ENCODE measurements around the gene ATP5F1E. TPM values are rescaled to one million over a fixed set of nuclear protein-coding genes. Genes with fewer than 3 reads are reported as not detected.

The ATP5F1E gene
- total RNA-seq, 1 donor from 2014 or later = 86.1 TPM

DNA sequence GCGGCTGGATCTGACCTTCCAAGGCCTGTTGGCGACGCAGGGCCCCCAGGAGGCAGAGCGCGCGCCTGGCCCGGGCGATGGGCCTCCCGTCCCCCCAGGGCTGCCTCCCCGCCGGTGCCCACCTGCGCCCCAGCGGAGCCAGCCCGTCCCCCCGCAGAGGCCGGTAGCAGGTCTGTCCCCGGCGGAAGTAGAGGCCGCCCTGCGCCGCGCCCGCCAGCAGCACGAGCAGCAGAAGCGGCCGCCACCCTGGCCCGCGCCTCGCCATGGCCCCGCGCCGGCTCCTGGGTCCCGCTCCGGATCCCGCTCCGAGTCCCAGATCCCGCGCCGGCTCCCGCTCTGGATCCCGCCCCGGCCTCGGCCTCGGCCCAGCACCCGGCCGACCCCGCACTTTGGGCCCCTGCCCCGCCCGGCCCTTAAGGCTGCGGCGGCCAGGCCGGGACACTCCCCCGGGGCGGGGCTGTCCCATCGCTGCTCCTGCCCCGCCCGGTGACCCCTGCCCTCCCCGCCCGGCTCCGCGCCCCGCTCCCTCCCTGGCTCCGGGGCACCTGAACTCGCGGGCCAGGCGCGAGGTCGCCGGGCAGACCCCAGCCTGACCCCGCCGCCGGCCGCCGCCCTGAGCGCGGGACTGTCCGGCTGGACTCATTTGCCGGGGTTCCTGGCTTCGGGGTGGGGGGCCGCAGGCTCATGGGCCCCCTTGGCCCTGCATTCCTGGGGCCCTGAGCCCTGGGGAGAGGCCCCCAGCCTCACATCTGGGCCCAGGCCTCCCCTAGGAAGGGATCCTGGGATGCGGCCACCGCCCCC lies 25.1 kb downstream of the ATP5F1E start, which contains the start of gene CTSZ:
Gene CTSZ (minus strand): TSS at position 391 of the 801 bp plus-strand sequence. CDS start 126 bp downstream, at position 265.
- CTCF ChIA-PET = no interaction called here
- H3K27me3 Mint-ChIP-seq = no peaks in the 10 kb centered on the region
- no peaks in the 10 kb centered on the region for H3K9me3 Mint-ChIP-seq
- DNase-seq (peak; percentile 65), ATAC-seq (ENCODE audit: low read depth) (peak; percentile 25)
- peaks cover 36% of the 10 kb centered on the region for H3K36me3 Mint-ChIP-seq (ENCODE audit: low read depth)
- peak within 1 kb of the TSS; percentile 95 for H3K4me3 Mint-ChIP-seq
- peak within 1 kb of the TSS; percentile 99 for H3K27ac Mint-ChIP-seq
- intact Hi-C loops (cut with micrococcal nuclease) = loop anchor here (1.0 to 10.0 kb wide), 9 partner anchors 25 to 1616 kb away; partner anchors contain the start of genes ATP5F1E, RAB22A, RBM38 and STX16
- POLR2A ChIA-PET = interaction anchor here (0.6 to 5.1 kb wide), 14 partner anchors 10 to 1617 kb away, joined by 3 to 89 read pairs (median 18); partner anchors contain the start of genes ATP5F1E, PRELID3B and TUBB1
- TF ChIP-seq, protein P1, sequence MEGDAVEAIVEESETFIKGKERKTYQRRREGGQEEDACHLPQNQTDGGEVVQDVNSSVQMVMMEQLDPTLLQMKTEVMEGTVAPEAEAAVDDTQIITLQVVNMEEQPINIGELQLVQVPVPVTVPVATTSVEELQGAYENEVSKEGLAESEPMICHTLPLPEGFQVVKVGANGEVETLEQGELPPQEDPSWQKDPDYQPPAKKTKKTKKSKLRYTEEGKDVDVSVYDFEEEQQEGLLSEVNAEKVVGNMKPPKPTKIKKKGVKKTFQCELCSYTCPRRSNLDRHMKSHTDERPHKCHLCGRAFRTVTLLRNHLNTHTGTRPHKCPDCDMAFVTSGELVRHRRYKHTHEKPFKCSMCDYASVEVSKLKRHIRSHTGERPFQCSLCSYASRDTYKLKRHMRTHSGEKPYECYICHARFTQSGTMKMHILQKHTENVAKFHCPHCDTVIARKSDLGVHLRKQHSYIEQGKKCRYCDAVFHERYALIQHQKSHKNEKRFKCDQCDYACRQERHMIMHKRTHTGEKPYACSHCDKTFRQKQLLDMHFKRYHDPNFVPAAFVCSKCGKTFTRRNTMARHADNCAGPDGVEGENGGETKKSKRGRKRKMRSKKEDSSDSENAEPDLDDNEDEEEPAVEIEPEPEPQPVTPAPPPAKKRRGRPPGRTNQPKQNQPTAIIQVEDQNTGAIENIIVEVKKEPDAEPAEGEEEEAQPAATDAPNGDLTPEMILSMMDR (IDR thresholded peaks at IDR 0.05) = no peak
- peaks cover 61% of the 10 kb centered on the region for H3K4me1 Mint-ChIP-seq

DNA sequence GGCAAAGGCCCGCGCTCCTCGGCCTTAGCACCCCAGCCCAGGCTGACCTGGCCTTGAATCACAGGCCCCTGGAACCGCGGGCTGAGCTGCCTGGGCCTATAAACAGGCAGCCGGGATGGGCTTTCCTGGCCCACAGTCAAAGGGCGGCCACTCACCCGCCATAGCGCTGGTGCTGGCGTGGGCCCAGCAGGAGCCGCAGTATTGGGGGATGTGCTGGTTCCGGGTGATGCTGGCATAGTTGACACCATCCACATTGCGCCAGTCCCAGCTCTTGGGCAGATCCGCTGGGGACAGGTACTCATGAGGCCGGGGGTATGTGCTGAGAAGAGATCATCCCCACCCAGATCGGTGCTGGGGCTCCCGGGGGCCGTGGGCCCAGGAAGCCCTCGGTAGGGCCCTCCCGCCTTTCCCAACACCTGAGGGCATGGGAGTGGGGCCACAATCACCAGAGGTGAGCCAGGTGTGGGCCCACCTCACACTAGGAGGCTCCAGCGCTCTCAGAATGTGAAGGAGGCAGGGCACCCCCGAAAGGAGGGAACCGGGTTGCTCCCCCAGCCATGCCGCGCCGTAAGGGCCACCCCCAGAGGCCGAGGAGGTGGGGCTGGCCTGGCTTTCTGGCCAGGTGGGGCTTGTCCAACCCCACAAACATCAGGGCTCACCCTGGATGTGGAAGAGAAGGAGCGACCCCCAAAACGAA lies 25.8 kb downstream of the ATP5F1E start:
- H3K4me3 Mint-ChIP-seq = peak overlapping the region; percentile 91
- H3K27me3 Mint-ChIP-seq = no peaks in the 10 kb centered on the region
- ChIA-PET POLR2A (interaction anchor here (0.6 to 5.1 kb wide), 11 partner anchors 11 to 1617 kb away, joined by 3 to 88 read pairs (median 20); partner anchors contain the start of genes ATP5F1E, PRELID3B and TUBB1), CTCF (interaction anchor here (1.2 to 1.8 kb wide), 2 partner anchors 26 to 27 kb away, joined by 3 to 4 read pairs; partner anchors contain the start of gene ATP5F1E)
- peak overlapping the region; percentile 99 for H3K27ac Mint-ChIP-seq
- TF ChIP-seq, protein P1 (IDR thresholded peaks at IDR 0.05) = no peak
- H3K36me3 Mint-ChIP-seq (ENCODE audit: low read depth) = peaks cover 42% of the 10 kb centered on the region
- intact Hi-C loops (cut with micrococcal nuclease) = loop anchor here (1.0 to 10.0 kb wide), 7 partner anchors 136 to 1616 kb away; partner anchors contain the start of genes RAB22A, RBM38, STX16 and ZNF831
- H3K4me1 Mint-ChIP-seq = peaks cover 63% of the 10 kb centered on the region
- no peak for ATAC-seq (ENCODE audit: low read depth)
- H3K9me3 Mint-ChIP-seq = no peaks in the 10 kb centered on the region
- DNase-seq = no peak

DNA sequence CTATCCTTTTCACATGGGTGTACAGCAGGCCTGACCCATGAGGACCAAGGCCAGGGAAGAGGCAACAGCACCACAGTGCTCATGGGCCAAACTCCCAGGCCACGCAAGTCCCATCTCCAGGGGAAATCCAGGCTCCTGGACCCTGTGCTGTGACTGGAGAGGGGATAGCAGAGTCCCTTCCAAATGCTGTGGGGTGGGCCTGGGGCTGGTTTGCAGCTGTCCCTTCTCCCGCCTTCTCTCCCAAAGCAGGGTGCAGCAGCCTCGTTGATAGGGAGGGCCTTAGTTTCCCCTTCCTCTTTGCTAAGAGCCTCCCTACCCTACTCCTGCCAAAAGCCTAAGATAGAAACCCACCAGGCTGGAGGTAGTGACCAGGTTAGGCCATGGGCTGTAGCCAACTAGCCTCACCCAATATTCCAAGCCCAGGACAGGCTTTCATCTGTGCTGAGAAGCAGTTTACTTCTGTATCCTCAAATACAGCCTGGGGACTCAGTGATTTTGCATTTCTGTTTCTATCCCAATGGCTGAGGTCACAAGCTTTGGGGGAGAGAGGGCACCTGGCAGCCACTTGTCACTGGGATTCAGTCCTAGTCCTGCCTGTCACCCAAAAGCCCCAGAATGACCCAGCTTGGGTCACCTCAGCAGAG lies 26.5 kb downstream of the ATP5F1E start:
- Mint-ChIP-seq H3K4me3 (peak overlapping the region; percentile 91), H3K36me3 (ENCODE audit: low read depth) (peaks cover 49% of the 10 kb centered on the region), H3K4me1 (peaks cover 60% of the 10 kb centered on the region), H3K9me3 (no peaks in the 10 kb centered on the region), H3K27ac (peak overlapping the region; percentile 99), H3K27me3 (no peaks in the 10 kb centered on the region)
- intact Hi-C loops (cut with micrococcal nuclease) = loop anchor here (1.0 to 10.0 kb wide), 11 partner anchors 24 to 1615 kb away; partner anchors contain the start of genes NELFCD, PRELID3B, RAB22A and RBM38
- TF ChIP-seq, protein P1 (IDR thresholded peaks at IDR 0.05) = no peak
- ChIA-PET POLR2A (interaction anchor here (0.6 to 5.1 kb wide), 17 partner anchors 10 to 1615 kb away, joined by 3 to 88 read pairs (median 12); partner anchors contain the start of genes ATP5F1E, NELFCD, PRELID3B and TUBB1), CTCF (interaction anchor here (1.2 to 1.8 kb wide), 2 partner anchors 27 to 28 kb away, joined by 3 to 4 read pairs; partner anchors contain the start of gene ATP5F1E)
- DNase-seq = no peak
- no peak for ATAC-seq (ENCODE audit: low read depth)

DNA sequence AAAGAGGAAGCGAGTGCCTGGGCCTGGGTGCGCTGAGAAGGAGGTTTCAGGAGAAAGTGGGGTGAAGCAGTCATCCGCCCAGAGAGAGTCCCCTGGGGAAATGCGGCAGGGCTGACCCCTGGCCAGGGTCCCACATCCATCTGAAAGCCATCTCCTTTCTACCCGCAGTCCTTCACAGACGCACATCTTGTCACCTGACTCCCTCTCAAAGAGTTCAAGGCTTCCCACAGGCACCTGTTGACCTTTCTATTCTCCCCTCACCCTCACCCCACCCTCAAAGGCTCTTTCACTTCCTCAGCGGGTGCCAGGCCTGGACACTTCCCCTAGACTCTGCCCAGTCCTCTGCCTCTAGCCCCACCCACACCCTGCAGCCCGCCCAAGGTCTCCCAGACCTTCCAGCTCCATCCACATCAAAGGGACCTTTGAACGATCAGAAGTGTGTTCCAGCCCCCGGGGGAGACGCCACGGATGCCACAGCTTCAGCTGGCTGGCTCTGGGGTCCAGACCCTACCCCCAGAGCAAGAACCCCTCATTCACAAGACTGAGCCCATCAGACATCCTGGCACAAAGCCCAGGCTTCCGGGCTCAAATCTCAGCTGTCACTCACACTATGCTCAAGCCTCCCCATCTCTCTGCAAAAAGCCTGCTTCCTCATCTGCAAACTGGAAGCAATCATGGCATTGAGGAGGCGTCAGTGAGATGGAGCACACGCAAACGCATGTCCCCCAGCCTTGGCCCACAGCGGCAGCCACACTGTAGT lies 27.2 kb downstream of the ATP5F1E start:
- peak; percentile 88 for DNase-seq
- CTCF ChIA-PET = interaction anchor here (1.8 kb wide), 1 partner anchor 29 kb away, joined by 4 read pairs; no protein-coding TSS in a partner anchor
- Mint-ChIP-seq H3K27ac (peak overlapping the region; percentile 99), H3K4me3 (peak overlapping the region; percentile 91), H3K9me3 (no peaks in the 10 kb centered on the region), H3K27me3 (no peaks in the 10 kb centered on the region), H3K36me3 (ENCODE audit: low read depth) (peaks cover 56% of the 10 kb centered on the region), H3K4me1 (peaks cover 62% of the 10 kb centered on the region)
- intact Hi-C loops (cut with micrococcal nuclease) = loop anchor here (1.0 to 10.0 kb wide), 12 partner anchors 10 to 1520 kb away; partner anchors contain the start of genes NELFCD, PRELID3B, RAB22A and STX16
- TF ChIP-seq, protein P1 (IDR thresholded peaks at IDR 0.05) = no peak
- ATAC-seq (ENCODE audit: low read depth) = peak; percentile 74
- POLR2A ChIA-PET = interaction anchor here (0.6 to 5.1 kb wide), 18 partner anchors 9 to 1615 kb away, joined by 3 to 88 read pairs (median 8); partner anchors contain the start of genes ATP5F1E, NELFCD, PRELID3B and TUBB1
